Peyer's patch (tissue), 4 donors: Measurements from ENCODE around the gene HSDL2.

Source experiments
- CTCF ChIP-seq, 6 experiments: fragments of 450-650 bp in 4 of 6; fragments of 200-600 bp in 2 of 6; sonication (generic) in 1 of 6; IDR thresholded peaks; one replicate each; pipeline ENCODE4 v1.5.1; 2017 to 2019; ENCODE audit warnings: antibody characterized with exemption in 6 of 6, mild to moderate bottlenecking in 3 of 6, moderate library complexity in 1 of 6
- POLR2A ChIP-seq, 2 donors: fragments of 450-650 bp; IDR thresholded peaks; one replicate each; pipeline ENCODE4 v1.5.1; 2017; ENCODE audit warnings: antibody characterized with exemption in 2 of 2, mild to moderate bottlenecking in 2 of 2, moderate library complexity in 2 of 2

GRCh38 chr9:112502175-112502946 lies 122.5 kb downstream of the HSDL2 start:
- no peak for TF ChIP-seq CTCF (IDR thresholded peaks at IDR 0.05)
- TF ChIP-seq POLR2A (IDR thresholded peaks at IDR 0.05): no peak
